Spleen (tissue), 11 donors: ENCODE data around the gene XIAP. TPM values are rescaled to one million over a fixed set of nuclear protein-coding genes. Genes with fewer than 3 reads are reported as not detected.
"Not testable (repeated sequence)": the region's sequence is repeated elsewhere in the genome, so short reads cannot be mapped to it uniquely, and the experiment has no call there.

ENCODE experiments used
- DNase-seq: peaks from one replicate; pipeline ENCODE4 v3.0.0-alpha.2; 2020
- H3K27ac ChIP-seq, 8 donors: fragments of 200-600 bp; sonication (generic) in 7 of 8; 1 replicate in 4 of 8; 2 replicates in 4 of 8; pipeline versions ENCODE4 v1.5.0 to v1.8.0; 2016 to 2021; ENCODE audit warnings: inconsistent platforms in 4 of 8, mild to moderate bottlenecking in 4 of 8, moderate library complexity in 1 of 8
- H3K27me3 ChIP-seq, 7 donors: fragments of 200-600 bp; sonication (generic) in 6 of 7; replicated peaks in 1 of 7; 1 replicate in 4 of 7; 2 replicates in 3 of 7; pipeline versions ENCODE4 v1.5.0 to v1.8.0; 2016 to 2021; ENCODE audit warnings: inconsistent platforms in 3 of 7, mild to moderate bottlenecking in 1 of 7
- H3K36me3 ChIP-seq, 6 donors: fragments of 200-600 bp; sonication (generic) in 5 of 6; 1 replicate in 4 of 6; 2 replicates in 2 of 6; pipeline versions ENCODE4 v1.5.0 to v1.8.0; 2016 to 2021; ENCODE audit warnings: inconsistent platforms in 2 of 6
- H3K4me1 ChIP-seq, 6 donors: fragments of 200-600 bp; sonication (generic) in 5 of 6; 1 replicate in 3 of 6; 2 replicates in 3 of 6; pipeline versions ENCODE4 v1.5.0 to v1.8.0; 2016 to 2021; ENCODE audit warnings: inconsistent platforms in 3 of 6
- H3K4me3 ChIP-seq, 8 donors: fragments of 200-600 bp; sonication (generic) in 7 of 8; 1 replicate in 4 of 8; 2 replicates in 4 of 8; pipeline versions ENCODE4 v1.5.0 to v1.8.0; 2016 to 2021; ENCODE audit warnings: inconsistent platforms in 4 of 8, mild to moderate bottlenecking in 4 of 8, moderate library complexity in 2 of 8
- H3K9me3 ChIP-seq, 8 donors: fragments of 200-600 bp; sonication (generic) in 7 of 8; 1 replicate in 4 of 8; 2 replicates in 4 of 8; pipeline versions ENCODE4 v1.5.0 to v1.8.0; 2016 to 2021; ENCODE audit warnings: inconsistent platforms in 4 of 8
- CTCF ChIP-seq, 11 experiments: fragments of 200-600 bp in 7 of 11; fragments of 450-650 bp in 4 of 11; sonication (generic) in 4 of 11; IDR thresholded peaks in 8 of 11; conservative IDR thresholded peaks in 3 of 11; 1 replicate in 7 of 11; 2 replicates in 4 of 11; pipeline versions ENCODE4 v1.4.0 to v1.8.0; 2016 to 2021; ENCODE audit warnings: antibody characterized with exemption in 11 of 11, inconsistent platforms in 4 of 11, mild to moderate bottlenecking in 1 of 11
- POLR2A ChIP-seq, 3 donors: fragments of 450-650 bp; IDR thresholded peaks; one replicate each; pipeline ENCODE4 v1.5.1; 2017; ENCODE audit warnings: antibody characterized with exemption in 3 of 3, mild to moderate bottlenecking in 1 of 3
- POLR2AphosphoS5 ChIP-seq, 3 donors: sonication (generic); formaldehyde crosslinking; IDR thresholded peaks; one replicate each; pipeline ENCODE4 v1.5.1; 2017; ENCODE audit warnings: antibody characterized with exemption in 3 of 3
- WGBS, 5 donors: extraction: QIAGEN DNeasy Blood & Tissue Kit in 3 of 5; methylation state at CpG; one replicate each; pipeline versions ENCODE4 v1.1.5 to v1.1.7; 2013 to 2018; 5-methylcytosine and 5-hydroxymethylcytosine counted together
- intact Hi-C: fragments of 100-400 bp; cut with DNase I; formaldehyde crosslinking; loops from one replicate; pipeline ENCODE4 v1.15.0; 2023; ENCODE audit warnings: low total_unique reads
- polyA plus RNA-seq, 3 donors: library from polyadenylated mRNA; stranded (reverse); fragments of 200-250 nt; gene quantifications; one replicate each; pipeline ENCODE4 v1.2.1, GENCODE V29; 2013
- total RNA-seq, 7 donors: library from RNA; depleted of rRNA in 3 of 7; stranded (reverse); fragments of >200 nt in 3 of 7; fragmentation: NEBNext Ultra II Directional in 4 of 7; extraction: Animal tissue kit (Norgen Biotek cat#: 25700) in 4 of 7; gene quantifications; one replicate each; pipeline versions ENCODE4 v1.1.0 to v1.2.1, GENCODE V29; 2016 to 2021
- donor health status: healthy with polysubstance abuse.
- donor health status: DM: no; HTN: no; CAD: no; lungs with moderate emphysema.
- donor health status: DM: no; HTN: no; CAD: no.
- donor health status: Bipolar disorder and iron deficiency.
- donor health status: healthy.
- donor health status: DM: no; HTN: no; CAD: no.
- donor health status: DM: yes; HTN: yes; CAD: no.

Gene XIAP
- total and polyA plus RNA-seq, 10 donors, result 4.7 to 67.0 (median 44.0) TPM

- intact Hi-C loops, result no loop called here
- DNase-seq, result no peak
- no peak overlapping the region for H3K4me3 ChIP-seq
- H3K27me3 ChIP-seq, result no peaks in the 10 kb centered on the region
- no peak overlapping the region for H3K27ac ChIP-seq
- peaks cover 0 to 8% (median 0%) of the 10 kb centered on the region in 6 donors for H3K36me3 ChIP-seq
- no peak for TF ChIP-seq POLR2AphosphoS5 (IDR thresholded peaks at IDR 0.05)
- TF ChIP-seq CTCF (IDR thresholded peaks at IDR 0.05 in 8 of 11, conservative IDR thresholded peaks at IDR 0.05 in 3 of 11), result no peak
- TF ChIP-seq POLR2A (IDR thresholded peaks at IDR 0.05), result no peak
- H3K9me3 ChIP-seq, result no peaks in the 10 kb centered on the region
- H3K4me1 ChIP-seq, result peaks cover 12 to 47% (median 20%) of the 10 kb centered on the region in 6 donors
Observed at GRCh38 chrX:123881330-123881729, 21.5 kb downstream of the XIAP start.

GRCh38 chrX:123882391-123882790, 22.5 kb downstream of the XIAP start:
- 85 to 100% (median 97%) methylated on average over 3 of the region's 3 CpGs for WGBS, 5 donors
- H3K27me3 ChIP-seq, result no peaks in the 10 kb centered on the region
- H3K9me3 ChIP-seq, result no peaks in the 10 kb centered on the region
- peaks cover 12 to 36% (median 18%) of the 10 kb centered on the region in 6 donors for H3K4me1 ChIP-seq
- H3K4me3 ChIP-seq, result no peak overlapping the region
- intact Hi-C loops, result no loop called here
- H3K36me3 ChIP-seq, result peaks cover 0 to 19% (median 0%) of the 10 kb centered on the region in 6 donors
- no peak for DNase-seq
- no peak overlapping the region for H3K27ac ChIP-seq
- TF ChIP-seq POLR2A (IDR thresholded peaks at IDR 0.05), result no peak
- TF ChIP-seq POLR2AphosphoS5 (IDR thresholded peaks at IDR 0.05), result no peak
- no peak for TF ChIP-seq CTCF (IDR thresholded peaks at IDR 0.05 in 8 of 11, conservative IDR thresholded peaks at IDR 0.05 in 3 of 11)

GRCh38 chrX:123884809-123885408, 25.1 kb downstream of the XIAP start:
- Histone ChIP-seq H3K36me3 (peaks cover 0 to 43% (median 6%) of the 10 kb centered on the region in 6 donors), H3K9me3 (no peaks in the 10 kb centered on the region), H3K4me1 (peaks cover 0 to 11% (median 0%) of the 10 kb centered on the region in 6 donors), H3K27me3 (no peaks in the 10 kb centered on the region), H3K27ac (no peak overlapping the region), H3K4me3 (no peak overlapping the region)
- intact Hi-C loops, result no loop called here
- DNase-seq, result no peak
- TF ChIP-seq CTCF (IDR thresholded peaks at IDR 0.05 in 8 of 11, conservative IDR thresholded peaks at IDR 0.05 in 3 of 11) (peak in 9 of 11 experiments; percentile 4 to 66 (median 58)), POLR2AphosphoS5 (IDR thresholded peaks at IDR 0.05) (no peak)

DNA sequence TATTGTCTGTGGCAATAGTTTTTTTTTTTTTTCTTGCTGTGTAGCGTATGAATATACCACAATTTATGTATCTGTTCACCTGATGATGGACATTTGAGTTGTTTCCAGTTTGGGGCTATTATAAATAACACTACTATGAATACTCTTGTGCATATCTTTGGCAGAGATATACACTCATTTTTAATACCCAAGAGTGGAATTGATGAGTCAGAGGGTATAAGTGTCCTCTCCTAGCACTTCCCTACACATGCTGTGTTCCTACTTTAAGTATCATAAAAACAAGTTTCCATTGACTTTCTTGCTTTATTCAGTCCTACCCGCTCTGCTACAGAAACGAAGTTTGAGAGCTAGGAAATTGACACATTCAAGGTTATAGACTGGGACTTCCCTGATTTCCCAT, 39.8 kb downstream of the XIAP start:
- TF ChIP-seq CTCF (IDR thresholded peaks at IDR 0.05 in 8 of 11, conservative IDR thresholded peaks at IDR 0.05 in 3 of 11) (no peak), POLR2A (IDR thresholded peaks at IDR 0.05) (no peak), POLR2AphosphoS5 (IDR thresholded peaks at IDR 0.05) (no peak)
- Histone ChIP-seq H3K27me3 (no peaks in the 10 kb centered on the region), H3K36me3 (peaks cover 0 to 87% (median 11%) of the 10 kb centered on the region in 6 donors), H3K4me1 (peaks cover 0 to 3% (median 0%) of the 10 kb centered on the region in 6 donors), H3K27ac (no peak overlapping the region), H3K4me3 (no peak overlapping the region), H3K9me3 (no peaks in the 10 kb centered on the region)
- no peak for DNase-seq
- 59 to 90% (median 79%) methylated on average over 3 of the region's 3 CpGs for WGBS, 5 donors
- intact Hi-C loops, result no loop called here

DNA sequence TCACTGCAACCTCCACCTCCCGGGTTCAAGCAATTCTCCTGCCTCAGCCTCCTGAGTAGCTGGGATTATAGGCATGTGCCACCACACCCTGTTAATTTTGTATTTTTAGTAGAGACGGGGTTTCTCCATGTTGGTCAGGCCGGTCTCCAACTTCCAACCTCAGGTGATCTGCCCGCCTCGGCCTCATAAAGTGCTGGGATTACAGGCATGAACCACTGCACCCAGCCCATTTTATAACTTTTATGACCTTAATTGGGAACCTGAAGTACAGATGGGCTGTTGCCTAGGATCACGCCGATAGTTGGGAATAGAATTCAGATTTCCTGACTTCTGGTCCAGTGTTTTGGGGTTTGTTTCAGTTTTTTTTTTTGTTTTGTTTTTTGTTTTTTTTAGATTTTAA, 43.4 kb downstream of the XIAP start:
- Histone ChIP-seq H3K4me1 (peaks cover 0 to 19% (median 0%) of the 10 kb centered on the region in 6 donors), H3K36me3 (peaks cover 0 to 73% (median 11%) of the 10 kb centered on the region in 6 donors)
- 87 to 98% (median 93%) methylated on average over 7 of the region's 7 CpGs for WGBS, 5 donors
- H3K27ac ChIP-seq, H3K4me3 ChIP-seq, DNase-seq, H3K27me3 ChIP-seq, H3K9me3 ChIP-seq, intact Hi-C loops: not testable (repeated sequence)
